Tibial nerve (tissue), 3 donors: Measurements from ENCODE around the gene OBSCN.

Experiments used
- POLR2A ChIP-seq, 2 donors: fragments of 450-650 bp; IDR thresholded peaks; one replicate each; pipeline ENCODE4 v1.6.1; 2017; ENCODE audit warnings: antibody characterized with exemption in 2 of 2, mild to moderate bottlenecking in 2 of 2, moderate library complexity in 2 of 2
- TF ChIP-seq, protein P1 (sequence below), 5 experiments: fragments of 200-600 bp in 3 of 5; fragments of 450-650 bp in 2 of 5; sonication (generic) in 3 of 5; IDR thresholded peaks; one replicate each; pipeline ENCODE4 v1.5.1; 2016 to 2019; ENCODE audit warnings: antibody characterized with exemption in 5 of 5, mild to moderate bottlenecking in 3 of 5, moderate library complexity in 2 of 5

DNA sequence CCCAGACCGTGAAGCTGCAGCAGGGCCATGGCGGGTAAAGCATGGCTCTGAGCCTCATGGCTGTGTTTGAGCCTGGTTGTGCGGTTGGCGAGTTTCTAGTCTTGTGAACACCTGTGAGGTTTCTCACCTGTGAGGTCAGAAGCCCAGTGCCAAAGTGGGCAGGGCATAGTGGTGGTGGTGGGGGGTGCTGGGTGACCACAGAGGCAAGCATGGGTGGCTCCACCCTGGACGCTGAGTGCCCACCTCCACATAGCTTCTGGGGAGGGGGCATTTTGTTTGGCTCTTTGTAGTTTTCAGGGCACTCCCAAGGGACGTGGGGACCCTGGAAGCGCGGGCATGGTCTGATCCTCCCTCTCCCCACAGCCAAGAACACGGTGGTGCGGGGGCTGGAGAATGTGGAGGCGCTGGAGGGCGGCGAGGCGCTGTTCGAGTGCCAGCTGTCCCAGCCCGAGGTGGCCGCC lies 107.7 kb downstream of the OBSCN start:
- TF ChIP-seq, protein P1, sequence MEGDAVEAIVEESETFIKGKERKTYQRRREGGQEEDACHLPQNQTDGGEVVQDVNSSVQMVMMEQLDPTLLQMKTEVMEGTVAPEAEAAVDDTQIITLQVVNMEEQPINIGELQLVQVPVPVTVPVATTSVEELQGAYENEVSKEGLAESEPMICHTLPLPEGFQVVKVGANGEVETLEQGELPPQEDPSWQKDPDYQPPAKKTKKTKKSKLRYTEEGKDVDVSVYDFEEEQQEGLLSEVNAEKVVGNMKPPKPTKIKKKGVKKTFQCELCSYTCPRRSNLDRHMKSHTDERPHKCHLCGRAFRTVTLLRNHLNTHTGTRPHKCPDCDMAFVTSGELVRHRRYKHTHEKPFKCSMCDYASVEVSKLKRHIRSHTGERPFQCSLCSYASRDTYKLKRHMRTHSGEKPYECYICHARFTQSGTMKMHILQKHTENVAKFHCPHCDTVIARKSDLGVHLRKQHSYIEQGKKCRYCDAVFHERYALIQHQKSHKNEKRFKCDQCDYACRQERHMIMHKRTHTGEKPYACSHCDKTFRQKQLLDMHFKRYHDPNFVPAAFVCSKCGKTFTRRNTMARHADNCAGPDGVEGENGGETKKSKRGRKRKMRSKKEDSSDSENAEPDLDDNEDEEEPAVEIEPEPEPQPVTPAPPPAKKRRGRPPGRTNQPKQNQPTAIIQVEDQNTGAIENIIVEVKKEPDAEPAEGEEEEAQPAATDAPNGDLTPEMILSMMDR (IDR thresholded peaks at IDR 0.05), result no peak
- TF ChIP-seq POLR2A (IDR thresholded peaks at IDR 0.05), result no peak
